Ovary (tissue), 3 donors: ENCODE data around the gene SIGLEC6.

Experiments
- EP300 ChIP-seq: sonication (generic); formaldehyde crosslinking; IDR thresholded peaks from one replicate; pipeline ENCODE4 v1.6.1; 2017; ENCODE audit warnings: antibody characterized with exemption
- POLR2A ChIP-seq: fragments of 450-650 bp; IDR thresholded peaks from one replicate; pipeline ENCODE4 v1.6.1; 2017; ENCODE audit warnings: antibody characterized with exemption, mild to moderate bottlenecking, moderate library complexity
- TF ChIP-seq, protein P1 (sequence below), 3 donors: fragments of 450-650 bp in 2 of 3; fragments of 200-600 bp in 1 of 3; IDR thresholded peaks; one replicate each; pipeline versions ENCODE4 v1.5.1 to v1.8.0; 2016 to 2022; ENCODE audit warnings: antibody characterized with exemption in 3 of 3, mild to moderate bottlenecking in 1 of 3
- donor health status: DM: no; HTN: no; CAD: no.

DNA sequence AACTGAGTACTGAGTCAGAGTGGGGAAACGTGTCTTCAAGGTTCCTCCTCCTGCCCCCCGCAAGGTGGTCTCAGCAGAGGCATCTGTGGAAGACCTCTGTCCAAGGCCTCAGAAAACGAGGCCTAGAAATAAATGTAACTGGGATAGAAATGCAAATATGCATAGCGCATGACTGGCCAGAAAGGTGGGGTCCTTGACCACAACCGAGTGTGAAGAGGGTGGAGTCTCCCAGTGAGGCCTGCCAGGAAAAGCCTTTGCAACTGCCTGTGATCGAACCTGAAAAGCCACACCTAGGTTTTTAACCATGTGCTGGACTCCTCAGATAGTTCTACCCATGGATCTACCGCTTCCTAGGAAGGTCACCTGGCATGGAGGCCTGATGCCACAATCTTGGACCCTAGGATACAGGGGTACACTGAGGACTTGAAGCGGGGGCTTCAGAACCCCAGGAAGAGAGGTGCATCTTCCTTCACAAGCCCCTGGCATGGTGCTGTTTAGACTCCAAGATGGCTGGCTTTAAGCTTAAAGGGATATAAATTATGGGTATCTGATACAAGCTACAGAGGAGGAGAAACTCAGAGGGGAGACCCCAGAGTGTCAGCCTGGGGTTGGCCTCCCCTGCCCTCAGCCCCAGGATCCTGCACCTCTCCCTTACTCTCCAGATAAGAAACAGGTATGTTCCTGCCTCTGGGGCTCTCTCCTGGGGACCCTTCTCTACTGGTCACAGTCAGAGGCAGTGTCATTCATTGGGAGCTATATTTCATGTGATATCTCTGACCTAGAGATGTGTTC, 18.3 kb upstream of the SIGLEC6 start:
- TF ChIP-seq, protein P1, sequence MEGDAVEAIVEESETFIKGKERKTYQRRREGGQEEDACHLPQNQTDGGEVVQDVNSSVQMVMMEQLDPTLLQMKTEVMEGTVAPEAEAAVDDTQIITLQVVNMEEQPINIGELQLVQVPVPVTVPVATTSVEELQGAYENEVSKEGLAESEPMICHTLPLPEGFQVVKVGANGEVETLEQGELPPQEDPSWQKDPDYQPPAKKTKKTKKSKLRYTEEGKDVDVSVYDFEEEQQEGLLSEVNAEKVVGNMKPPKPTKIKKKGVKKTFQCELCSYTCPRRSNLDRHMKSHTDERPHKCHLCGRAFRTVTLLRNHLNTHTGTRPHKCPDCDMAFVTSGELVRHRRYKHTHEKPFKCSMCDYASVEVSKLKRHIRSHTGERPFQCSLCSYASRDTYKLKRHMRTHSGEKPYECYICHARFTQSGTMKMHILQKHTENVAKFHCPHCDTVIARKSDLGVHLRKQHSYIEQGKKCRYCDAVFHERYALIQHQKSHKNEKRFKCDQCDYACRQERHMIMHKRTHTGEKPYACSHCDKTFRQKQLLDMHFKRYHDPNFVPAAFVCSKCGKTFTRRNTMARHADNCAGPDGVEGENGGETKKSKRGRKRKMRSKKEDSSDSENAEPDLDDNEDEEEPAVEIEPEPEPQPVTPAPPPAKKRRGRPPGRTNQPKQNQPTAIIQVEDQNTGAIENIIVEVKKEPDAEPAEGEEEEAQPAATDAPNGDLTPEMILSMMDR (IDR thresholded peaks at IDR 0.05) = no peak
- TF ChIP-seq EP300 (no peak), POLR2A (no peak)
